Measurements from ENCODE around the gene ARX. TPM values are rescaled to one million over a fixed set of nuclear protein-coding genes. Genes with fewer than 3 reads are reported as not detected.

Gene ARX
- total RNA-seq, 2 donors from 2014 or later: 1.0 TPM; not detected in 1

- DNase-seq (peak in 3 of 4 donors; percentile 32 to 52 (median 45)), ATAC-seq (peak; percentile 65)
- Histone ChIP-seq H3K4me1 (peaks cover 25% of the 10 kb centered on the region), H3K4me3 (no peak overlapping the region), H3K27ac (no peak overlapping the region), H3K36me3 (replicated peaks in 1 of 2; ENCODE audit: insufficient read depth in 1 of 2, low read depth in 2 of 2) (no peaks in the 10 kb centered on the region), H3K9me3 (no peaks in the 10 kb centered on the region), H3K27me3 (no peaks in the 10 kb centered on the region)
- intact Hi-C loops (cut with DNase I): no loop called here
- peak in 2 of 3 donors; percentile 38 for TF ChIP-seq POLR2A (IDR thresholded peaks at IDR 0.05)
- TF ChIP-seq CTCF (IDR thresholded peaks at IDR 0.05): no peak
- 11 to 18% methylated on average over 23 to 34 of the region's 40 CpGs for WGBS, 2 donors
Measured at GRCh38 chrX:25003066-25003849, 12.5 kb downstream of the ARX start.

GRCh38 chrX:25002661-25003020, 13.1 kb downstream of the ARX start:
- H3K4me1 ChIP-seq: peaks cover 25% of the 10 kb centered on the region
- H3K4me3 ChIP-seq: no peak overlapping the region
- no peaks in the 10 kb centered on the region for H3K27me3 ChIP-seq
- DNase-seq (no peak), ATAC-seq (no peak)
- H3K27ac ChIP-seq: no peak overlapping the region
- intact Hi-C loops (cut with DNase I): no loop called here
- 4 to 6% methylated on average over 14 to 25 of the region's 33 CpGs for WGBS, 2 donors
- H3K9me3 ChIP-seq: no peaks in the 10 kb centered on the region
- no peaks in the 10 kb centered on the region for H3K36me3 ChIP-seq (replicated peaks in 1 of 2; ENCODE audit: insufficient read depth in 1 of 2, low read depth in 2 of 2)
- TF ChIP-seq POLR2A (IDR thresholded peaks at IDR 0.05) (no peak), CTCF (IDR thresholded peaks at IDR 0.05) (no peak)

GRCh38 chrX:25001808-25002660, 13.7 kb downstream of the ARX start:
- Histone ChIP-seq H3K27me3 (no peaks in the 10 kb centered on the region), H3K36me3 (replicated peaks in 1 of 2; ENCODE audit: insufficient read depth in 1 of 2, low read depth in 2 of 2) (no peaks in the 10 kb centered on the region), H3K9me3 (no peaks in the 10 kb centered on the region), H3K27ac (no peak overlapping the region), H3K4me1 (peaks cover 21% of the 10 kb centered on the region), H3K4me3 (no peak overlapping the region)
- TF ChIP-seq CTCF (IDR thresholded peaks at IDR 0.05): no peak
- TF ChIP-seq POLR2A (IDR thresholded peaks at IDR 0.05): no peak
- ATAC-seq (no peak), DNase-seq (no peak)
- intact Hi-C loops (cut with DNase I): no loop called here
- 36 to 69% methylated on average over 17 to 36 of the region's 65 CpGs for WGBS, 2 donors

GRCh38 chrX:24999511-24999910, 16.3 kb downstream of the ARX start:
- 88 to 91% methylated on average over 8 of the region's 8 CpGs for WGBS, 2 donors
- Histone ChIP-seq H3K27ac (no peak overlapping the region), H3K9me3 (no peaks in the 10 kb centered on the region), H3K36me3 (replicated peaks in 1 of 2; ENCODE audit: insufficient read depth in 1 of 2, low read depth in 2 of 2) (no peaks in the 10 kb centered on the region), H3K4me1 (peaks cover 3% of the 10 kb centered on the region), H3K27me3 (no peaks in the 10 kb centered on the region), H3K4me3 (no peak overlapping the region)
- intact Hi-C loops (cut with DNase I): no loop called here
- TF ChIP-seq POLR2A (IDR thresholded peaks at IDR 0.05) (no peak), CTCF (IDR thresholded peaks at IDR 0.05) (no peak)
- DNase-seq (no peak), ATAC-seq (no peak)

All from body of pancreas (tissue), 4 donors.